Breast epithelium (tissue), 3 donors: ENCODE results near the gene RPL36AL.

Source experiments
- CTCF ChIP-seq, 3 donors: fragments of 450-650 bp; IDR thresholded peaks; one replicate each; pipeline ENCODE4 v1.5.1; 2016 to 2017; ENCODE audit warnings: antibody characterized with exemption in 3 of 3, mild to moderate bottlenecking in 3 of 3, moderate library complexity in 3 of 3
- POLR2A ChIP-seq: fragments of 450-650 bp; IDR thresholded peaks from one replicate; pipeline ENCODE4 v1.6.1; 2016; ENCODE audit warnings: antibody characterized with exemption, mild to moderate bottlenecking, moderate library complexity
- POLR2AphosphoS5 ChIP-seq, 3 donors: sonication (generic); formaldehyde crosslinking; IDR thresholded peaks; one replicate each; pipeline ENCODE4 v1.6.1; 2017; ENCODE audit warnings: antibody characterized with exemption in 3 of 3

- TF ChIP-seq CTCF (IDR thresholded peaks at IDR 0.05) (no peak), POLR2AphosphoS5 (IDR thresholded peaks at IDR 0.05) (no peak), POLR2A (no peak)
Observed at GRCh38 chr14:49621114-49621881, 872 bp upstream of the RPL36AL start.
